Vagina (tissue), 2 donors: ENCODE data around the gene MAPKBP1. TPM values are rescaled to one million over a fixed set of nuclear protein-coding genes. Genes with fewer than 3 reads are reported as not detected.

Source experiments
- DNase-seq, 2 donors: peaks; one replicate each; pipeline ENCODE4 v3.0.0-alpha.2; 2017; ENCODE audit errors: extremely low spot score in 2 of 2
- H3K27ac ChIP-seq: fragments of 200-600 bp; sonication (generic); one replicate; pipeline ENCODE4 v1.5.1; 2019
- H3K27me3 ChIP-seq: fragments of 200-600 bp; sonication (generic); one replicate; pipeline ENCODE4 v1.5.1; 2019
- H3K36me3 ChIP-seq, 2 donors: fragments of 200-600 bp; sonication (generic); one replicate each; pipeline ENCODE4 v1.5.1; 2017 to 2019
- H3K4me1 ChIP-seq: fragments of 200-600 bp; sonication (generic); one replicate; pipeline ENCODE4 v1.5.1; 2019
- H3K4me3 ChIP-seq, 2 donors: fragments of 200-600 bp; sonication (generic); 1 replicate in 1 of 2; 2 replicates in 1 of 2; pipeline ENCODE4 v1.5.1; 2016 to 2019
- H3K9me3 ChIP-seq: fragments of 200-600 bp; sonication (generic); one replicate; pipeline ENCODE4 v1.5.1; 2019
- POLR2A ChIP-seq, 2 donors: fragments of 450-650 bp; IDR thresholded peaks; one replicate each; pipeline ENCODE4 v1.6.1; 2017; ENCODE audit warnings: antibody characterized with exemption in 2 of 2, mild to moderate bottlenecking in 2 of 2, moderate library complexity in 2 of 2
- POLR2AphosphoS5 ChIP-seq, 2 donors: sonication (generic); formaldehyde crosslinking; IDR thresholded peaks; one replicate each; pipeline ENCODE4 v1.9.0; 2017; ENCODE audit warnings: antibody characterized with exemption in 2 of 2, mild to moderate bottlenecking in 2 of 2, low read depth in 1 of 2; ENCODE audit not compliant: insufficient read depth in 1 of 2
- intact Hi-C: fragments of 100-400 bp; cut with DNase I; formaldehyde crosslinking; loops from one replicate; pipeline ENCODE4 v1.15.1; 2023
- total RNA-seq: library from RNA; depleted of rRNA; stranded (reverse); fragments of >200 nt; gene quantifications from one replicate; pipeline ENCODE4 v1.2.3, GENCODE V29; 2016
- TF ChIP-seq, protein P1 (sequence below), 3 experiments: fragments of 450-650 bp in 2 of 3; fragments of 200-600 bp in 1 of 3; sonication (generic) in 1 of 3; IDR thresholded peaks; one replicate each; pipeline ENCODE4 v1.5.1; 2017 to 2019; ENCODE audit warnings: antibody characterized with exemption in 3 of 3, mild to moderate bottlenecking in 2 of 3, moderate library complexity in 2 of 3

Gene MAPKBP1
- total RNA-seq, 1 donor from 2014 or later: 35.8 TPM

DNA sequence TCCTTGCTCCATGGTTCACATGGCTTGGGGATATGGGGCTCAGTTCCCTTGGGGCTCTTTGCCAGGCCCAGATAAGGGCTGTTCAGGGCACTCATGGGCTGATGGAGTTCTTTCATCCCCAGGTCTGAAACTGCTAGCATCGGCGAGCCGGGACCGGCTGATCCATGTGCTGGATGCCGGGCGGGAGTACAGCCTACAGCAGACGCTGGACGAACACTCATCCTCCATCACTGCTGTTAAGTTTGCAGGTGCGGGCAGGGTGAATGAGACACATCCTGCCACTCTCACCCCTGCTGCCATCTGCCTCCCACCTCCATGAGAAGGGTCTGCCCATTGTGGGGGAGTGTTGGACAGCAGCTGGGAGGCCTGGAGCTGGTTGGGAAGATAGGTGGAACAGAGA lies 42.5 kb downstream of the MAPKBP1 start:
- no peak for DNase-seq
- no peak overlapping the region for H3K4me3 ChIP-seq
- no peak overlapping the region for H3K27ac ChIP-seq
- no peaks in the 10 kb centered on the region for H3K9me3 ChIP-seq
- intact Hi-C loops: no loop called here
- TF ChIP-seq POLR2A (IDR thresholded peaks at IDR 0.05): no peak
- TF ChIP-seq POLR2AphosphoS5 (IDR thresholded peaks at IDR 0.05; ENCODE audit: insufficient read depth in 1 of 2, low read depth in 1 of 2): no peak
- TF ChIP-seq, protein P1, sequence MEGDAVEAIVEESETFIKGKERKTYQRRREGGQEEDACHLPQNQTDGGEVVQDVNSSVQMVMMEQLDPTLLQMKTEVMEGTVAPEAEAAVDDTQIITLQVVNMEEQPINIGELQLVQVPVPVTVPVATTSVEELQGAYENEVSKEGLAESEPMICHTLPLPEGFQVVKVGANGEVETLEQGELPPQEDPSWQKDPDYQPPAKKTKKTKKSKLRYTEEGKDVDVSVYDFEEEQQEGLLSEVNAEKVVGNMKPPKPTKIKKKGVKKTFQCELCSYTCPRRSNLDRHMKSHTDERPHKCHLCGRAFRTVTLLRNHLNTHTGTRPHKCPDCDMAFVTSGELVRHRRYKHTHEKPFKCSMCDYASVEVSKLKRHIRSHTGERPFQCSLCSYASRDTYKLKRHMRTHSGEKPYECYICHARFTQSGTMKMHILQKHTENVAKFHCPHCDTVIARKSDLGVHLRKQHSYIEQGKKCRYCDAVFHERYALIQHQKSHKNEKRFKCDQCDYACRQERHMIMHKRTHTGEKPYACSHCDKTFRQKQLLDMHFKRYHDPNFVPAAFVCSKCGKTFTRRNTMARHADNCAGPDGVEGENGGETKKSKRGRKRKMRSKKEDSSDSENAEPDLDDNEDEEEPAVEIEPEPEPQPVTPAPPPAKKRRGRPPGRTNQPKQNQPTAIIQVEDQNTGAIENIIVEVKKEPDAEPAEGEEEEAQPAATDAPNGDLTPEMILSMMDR (IDR thresholded peaks at IDR 0.05): no peak
- H3K4me1 ChIP-seq: no peaks in the 10 kb centered on the region
- peaks cover 0 to 74% of the 10 kb centered on the region in 2 donors for H3K36me3 ChIP-seq
- H3K27me3 ChIP-seq: no peaks in the 10 kb centered on the region

DNA sequence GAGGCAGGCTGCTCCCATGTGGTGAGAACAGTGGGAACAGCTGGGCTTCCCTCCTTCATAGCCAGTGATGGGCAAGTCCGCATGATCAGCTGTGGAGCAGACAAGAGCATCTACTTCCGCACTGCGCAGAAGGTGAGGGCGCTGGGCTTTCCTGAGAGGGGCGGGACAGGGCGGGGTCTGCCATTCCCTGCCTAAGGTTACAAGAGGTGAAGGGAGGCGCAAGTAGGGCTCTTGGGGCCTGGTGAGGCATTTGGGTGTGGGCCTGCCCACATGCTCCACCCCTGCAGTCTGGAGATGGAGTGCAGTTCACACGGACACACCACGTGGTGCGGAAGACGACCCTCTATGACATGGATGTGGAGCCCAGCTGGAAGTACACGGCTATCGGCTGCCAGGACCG lies 43.0 kb downstream of the MAPKBP1 start:
- no peak overlapping the region for H3K4me3 ChIP-seq
- peaks cover 0 to 76% of the 10 kb centered on the region in 2 donors for H3K36me3 ChIP-seq
- H3K27me3 ChIP-seq: no peaks in the 10 kb centered on the region
- TF ChIP-seq, protein P1 (IDR thresholded peaks at IDR 0.05): no peak
- TF ChIP-seq POLR2A (IDR thresholded peaks at IDR 0.05) (no peak), POLR2AphosphoS5 (IDR thresholded peaks at IDR 0.05; ENCODE audit: insufficient read depth in 1 of 2, low read depth in 1 of 2) (no peak)
- no peaks in the 10 kb centered on the region for H3K4me1 ChIP-seq
- no peak overlapping the region for H3K27ac ChIP-seq
- DNase-seq: no peak
- intact Hi-C loops: no loop called here
- H3K9me3 ChIP-seq: no peaks in the 10 kb centered on the region

GRCh38 chr15:41817781-41818180 lies 43.5 kb downstream of the MAPKBP1 start:
- Histone ChIP-seq H3K27me3 (no peaks in the 10 kb centered on the region), H3K27ac (no peak overlapping the region), H3K4me1 (no peaks in the 10 kb centered on the region), H3K9me3 (no peaks in the 10 kb centered on the region), H3K4me3 (no peak overlapping the region), H3K36me3 (peaks cover 0 to 75% of the 10 kb centered on the region in 2 donors)
- intact Hi-C loops: no loop called here
- no peak for TF ChIP-seq POLR2AphosphoS5 (IDR thresholded peaks at IDR 0.05; ENCODE audit: insufficient read depth in 1 of 2, low read depth in 1 of 2)
- TF ChIP-seq, protein P1 (IDR thresholded peaks at IDR 0.05): no peak
- TF ChIP-seq POLR2A (IDR thresholded peaks at IDR 0.05): no peak
- DNase-seq: no peak

DNA sequence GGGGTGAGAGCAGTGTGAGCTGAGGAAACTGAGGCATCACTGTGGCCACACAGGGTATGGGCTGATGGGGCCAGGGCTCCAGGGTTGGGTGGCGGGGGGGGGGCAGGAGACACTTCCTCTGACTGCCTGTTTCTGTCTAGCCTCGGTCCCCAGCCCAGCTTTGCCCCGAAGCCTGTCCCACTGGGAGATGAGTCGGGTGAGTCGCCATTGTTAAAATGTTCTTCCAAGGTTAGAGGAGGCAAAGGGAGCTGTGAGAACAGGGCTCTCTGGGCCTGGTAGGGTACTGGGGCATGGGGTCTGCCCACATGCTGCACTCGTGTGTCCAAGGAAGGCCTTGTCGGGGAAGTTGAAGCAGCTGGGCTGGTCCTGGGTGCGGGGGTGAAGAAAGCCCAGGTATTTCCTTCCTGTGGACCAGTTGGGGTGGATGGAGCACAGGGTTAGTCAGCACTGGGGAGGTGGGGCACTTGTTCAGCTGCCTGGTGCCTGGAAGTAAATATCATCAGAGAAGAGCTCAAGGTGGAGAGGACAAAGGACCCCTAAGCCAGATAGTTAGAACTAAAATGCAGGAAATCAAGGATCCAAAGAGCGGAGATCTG lies 45.3 kb downstream of the MAPKBP1 start:
- no peak overlapping the region for H3K27ac ChIP-seq
- no peaks in the 10 kb centered on the region for H3K4me1 ChIP-seq
- no peaks in the 10 kb centered on the region for H3K27me3 ChIP-seq
- no peak for TF ChIP-seq POLR2A (IDR thresholded peaks at IDR 0.05)
- no peak for TF ChIP-seq POLR2AphosphoS5 (IDR thresholded peaks at IDR 0.05; ENCODE audit: insufficient read depth in 1 of 2, low read depth in 1 of 2)
- TF ChIP-seq, protein P1 (IDR thresholded peaks at IDR 0.05): no peak
- H3K4me3 ChIP-seq: no peak overlapping the region
- H3K9me3 ChIP-seq: no peaks in the 10 kb centered on the region
- intact Hi-C loops: no loop called here
- DNase-seq: no peak
- peaks cover 0 to 76% of the 10 kb centered on the region in 2 donors for H3K36me3 ChIP-seq

GRCh38 chr15:41820791-41821423 lies 46.6 kb downstream of the MAPKBP1 start:
- Histone ChIP-seq H3K4me3 (no peak overlapping the region), H3K9me3 (no peaks in the 10 kb centered on the region), H3K27me3 (no peaks in the 10 kb centered on the region), H3K36me3 (peaks cover 0 to 79% of the 10 kb centered on the region in 2 donors), H3K4me1 (no peaks in the 10 kb centered on the region), H3K27ac (no peak overlapping the region)
- no peak for DNase-seq
- no peak for TF ChIP-seq POLR2A (IDR thresholded peaks at IDR 0.05)
- TF ChIP-seq POLR2AphosphoS5 (IDR thresholded peaks at IDR 0.05; ENCODE audit: insufficient read depth in 1 of 2, low read depth in 1 of 2): no peak
- TF ChIP-seq, protein P1 (IDR thresholded peaks at IDR 0.05): no peak
- intact Hi-C loops: no loop called here
